Endodermal cell (in vitro differentiated cells): Measurements from ENCODE around the gene PLEKHA1. TPM values are rescaled to one million over a fixed set of nuclear protein-coding genes. Genes with fewer than 3 reads are reported as not detected.
A peak's percentile ranks its signal among the peaks of the same experiment; 100 is the strongest.

Experiments used
- DNase-seq: peaks from one replicate; pipeline ENCODE4 v3.0.0-alpha.2; 2017
- H3K27ac ChIP-seq: 2 replicates; pipeline ENCODE4 v1.5.1; 2013; ENCODE audit warnings: mild to moderate bottlenecking, low read depth, low read length, moderate library complexity
- H3K27me3 ChIP-seq: 2 replicates; pipeline ENCODE4 v1.6.1; 2013; ENCODE audit warnings: mild to moderate bottlenecking, low read length, moderate library complexity; ENCODE audit not compliant: insufficient read depth, control insufficient read depth, poor library complexity, severe bottlenecking
- H3K36me3 ChIP-seq: 2 replicates; pipeline ENCODE4 v1.7.0; 2013; ENCODE audit warnings: mild to moderate bottlenecking, low read length, moderate library complexity; ENCODE audit not compliant: control insufficient read depth, insufficient read depth
- H3K4me1 ChIP-seq: one replicate; pipeline ENCODE4 v1.7.0; 2013; ENCODE audit warnings: low read length; ENCODE audit not compliant: control insufficient read depth, insufficient read depth
- H3K4me3 ChIP-seq: 2 replicates; pipeline ENCODE4 v1.5.1; 2013; ENCODE audit warnings: mild to moderate bottlenecking, low read length, moderate library complexity
- H3K9ac ChIP-seq: 2 replicates; pipeline ENCODE4 v1.6.1; 2013; ENCODE audit warnings: mild to moderate bottlenecking, low read length, moderate library complexity; ENCODE audit not compliant: poor library complexity, severe bottlenecking; ENCODE audit errors: extremely low read depth
- H3K9me3 ChIP-seq: 2 replicates; pipeline ENCODE4 v1.6.1; 2013; ENCODE audit warnings: mild to moderate bottlenecking, low read length, moderate library complexity; ENCODE audit not compliant: control insufficient read depth
- H3K27ac Mint-ChIP-seq: 2 replicates; pipeline ENCODE4 v1.8.0; 2020; ENCODE audit warnings: mixed read lengths
- H3K27me3 Mint-ChIP-seq: 2 replicates; pipeline ENCODE4 v1.8.0; 2021; ENCODE audit warnings: mild to moderate bottlenecking, mixed read lengths; ENCODE audit not compliant: insufficient read depth
- H3K36me3 Mint-ChIP-seq: 2 replicates; pipeline ENCODE4 v1.8.0; 2020; ENCODE audit warnings: low read depth, mixed read lengths
- H3K4me1 Mint-ChIP-seq: 2 replicates; pipeline ENCODE4 v1.8.0; 2020; ENCODE audit warnings: mixed read lengths
- H3K4me3 Mint-ChIP-seq: 2 replicates; pipeline ENCODE4 v1.8.0; 2020; ENCODE audit warnings: mild to moderate bottlenecking, moderate library complexity, mixed read lengths
- H3K9me3 Mint-ChIP-seq: 2 replicates; pipeline ENCODE4 v1.8.0; 2020; ENCODE audit warnings: mild to moderate bottlenecking, mixed read lengths
- WGBS, 2 experiments: methylation state at CpG; one replicate each; pipeline versions ENCODE4 v1.1.5 to v1.1.7; 2013; ENCODE audit warnings: missing lambda C conversion rate in 2 of 2, mixed read lengths in 1 of 2; ENCODE audit not compliant: insufficient coverage in 1 of 2, insufficient read length in 1 of 2; 5-methylcytosine and 5-hydroxymethylcytosine counted together
- total RNA-seq, 2 donors: library from RNA; stranded (reverse); fragmentation: NEBNext Ultra II Directional in 1 of 2; extraction: Animal tissue kit (Norgen Biotek cat#: 25700) in 1 of 2; gene quantifications; 2 replicates in 1 of 2; 3 replicates in 1 of 2; pipeline ENCODE4 v1.2.1, GENCODE V29; 2021
- TF ChIP-seq, protein P1 (sequence below): fragments of 200-600 bp; sonication (generic); conservative IDR thresholded peaks from 2 replicates; pipeline ENCODE4 v1.5.0; 2021; ENCODE audit warnings: antibody characterized with exemption, mild to moderate bottlenecking

The PLEKHA1 gene
- total RNA-seq, 2 donors from 2014 or later, result 29.6 to 49.0 TPM

DNA sequence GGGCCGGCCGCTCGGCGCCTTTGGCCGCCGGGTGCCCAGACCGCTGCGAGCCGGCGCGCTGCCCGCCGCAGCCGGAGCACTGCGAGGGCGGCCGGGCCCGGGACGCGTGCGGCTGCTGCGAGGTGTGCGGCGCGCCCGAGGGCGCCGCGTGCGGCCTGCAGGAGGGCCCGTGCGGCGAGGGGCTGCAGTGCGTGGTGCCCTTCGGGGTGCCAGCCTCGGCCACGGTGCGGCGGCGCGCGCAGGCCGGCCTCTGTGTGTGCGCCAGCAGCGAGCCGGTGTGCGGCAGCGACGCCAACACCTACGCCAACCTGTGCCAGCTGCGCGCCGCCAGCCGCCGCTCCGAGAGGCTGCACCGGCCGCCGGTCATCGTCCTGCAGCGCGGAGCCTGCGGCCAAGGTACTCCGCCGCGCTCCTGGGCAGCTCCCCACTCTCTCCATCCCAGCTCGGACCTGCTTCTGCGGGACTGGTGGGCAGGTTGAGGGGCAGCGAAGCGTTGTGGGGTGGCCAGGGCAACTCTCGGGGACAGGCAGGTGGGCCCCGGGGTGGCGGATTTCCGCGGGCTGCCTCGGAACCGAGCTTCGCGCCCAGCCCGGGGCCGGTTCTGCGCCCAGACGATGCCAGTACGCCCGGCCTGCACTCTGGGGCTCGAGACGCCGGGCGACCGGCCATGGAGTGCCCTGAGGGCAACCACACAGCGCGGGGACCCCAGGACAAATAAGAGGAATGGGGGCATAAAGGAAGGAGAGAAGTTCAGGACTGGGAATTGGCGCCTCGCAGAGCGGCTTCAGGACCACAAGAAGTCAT lies 87.4 kb downstream of the PLEKHA1 start:
- Mint-ChIP-seq H3K4me3 (peak overlapping the region; percentile 55), H3K9me3 (no peaks in the 10 kb centered on the region), H3K4me1 (peaks cover 15% of the 10 kb centered on the region), H3K27ac (no peak overlapping the region), H3K27me3 (peaks cover 85% of the 10 kb centered on the region), H3K36me3 (no peaks in the 10 kb centered on the region)
- no peak overlapping the region for H3K9ac ChIP-seq
- H3K27me3 ChIP-seq, result peaks cover 95% of the 10 kb centered on the region
- no peak overlapping the region for H3K27ac ChIP-seq
- peak; percentile 74 for DNase-seq
- H3K9me3 ChIP-seq, result no peaks in the 10 kb centered on the region
- H3K4me3 ChIP-seq, result peak overlapping the region; percentile 75
- TF ChIP-seq, protein P1, sequence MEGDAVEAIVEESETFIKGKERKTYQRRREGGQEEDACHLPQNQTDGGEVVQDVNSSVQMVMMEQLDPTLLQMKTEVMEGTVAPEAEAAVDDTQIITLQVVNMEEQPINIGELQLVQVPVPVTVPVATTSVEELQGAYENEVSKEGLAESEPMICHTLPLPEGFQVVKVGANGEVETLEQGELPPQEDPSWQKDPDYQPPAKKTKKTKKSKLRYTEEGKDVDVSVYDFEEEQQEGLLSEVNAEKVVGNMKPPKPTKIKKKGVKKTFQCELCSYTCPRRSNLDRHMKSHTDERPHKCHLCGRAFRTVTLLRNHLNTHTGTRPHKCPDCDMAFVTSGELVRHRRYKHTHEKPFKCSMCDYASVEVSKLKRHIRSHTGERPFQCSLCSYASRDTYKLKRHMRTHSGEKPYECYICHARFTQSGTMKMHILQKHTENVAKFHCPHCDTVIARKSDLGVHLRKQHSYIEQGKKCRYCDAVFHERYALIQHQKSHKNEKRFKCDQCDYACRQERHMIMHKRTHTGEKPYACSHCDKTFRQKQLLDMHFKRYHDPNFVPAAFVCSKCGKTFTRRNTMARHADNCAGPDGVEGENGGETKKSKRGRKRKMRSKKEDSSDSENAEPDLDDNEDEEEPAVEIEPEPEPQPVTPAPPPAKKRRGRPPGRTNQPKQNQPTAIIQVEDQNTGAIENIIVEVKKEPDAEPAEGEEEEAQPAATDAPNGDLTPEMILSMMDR, result no peak
- no peaks in the 10 kb centered on the region for H3K4me1 ChIP-seq
- WGBS, 2 experiments, result 0% methylated on average over 12 to 95 of the region's 95 CpGs
- no peaks in the 10 kb centered on the region for H3K36me3 ChIP-seq

DNA sequence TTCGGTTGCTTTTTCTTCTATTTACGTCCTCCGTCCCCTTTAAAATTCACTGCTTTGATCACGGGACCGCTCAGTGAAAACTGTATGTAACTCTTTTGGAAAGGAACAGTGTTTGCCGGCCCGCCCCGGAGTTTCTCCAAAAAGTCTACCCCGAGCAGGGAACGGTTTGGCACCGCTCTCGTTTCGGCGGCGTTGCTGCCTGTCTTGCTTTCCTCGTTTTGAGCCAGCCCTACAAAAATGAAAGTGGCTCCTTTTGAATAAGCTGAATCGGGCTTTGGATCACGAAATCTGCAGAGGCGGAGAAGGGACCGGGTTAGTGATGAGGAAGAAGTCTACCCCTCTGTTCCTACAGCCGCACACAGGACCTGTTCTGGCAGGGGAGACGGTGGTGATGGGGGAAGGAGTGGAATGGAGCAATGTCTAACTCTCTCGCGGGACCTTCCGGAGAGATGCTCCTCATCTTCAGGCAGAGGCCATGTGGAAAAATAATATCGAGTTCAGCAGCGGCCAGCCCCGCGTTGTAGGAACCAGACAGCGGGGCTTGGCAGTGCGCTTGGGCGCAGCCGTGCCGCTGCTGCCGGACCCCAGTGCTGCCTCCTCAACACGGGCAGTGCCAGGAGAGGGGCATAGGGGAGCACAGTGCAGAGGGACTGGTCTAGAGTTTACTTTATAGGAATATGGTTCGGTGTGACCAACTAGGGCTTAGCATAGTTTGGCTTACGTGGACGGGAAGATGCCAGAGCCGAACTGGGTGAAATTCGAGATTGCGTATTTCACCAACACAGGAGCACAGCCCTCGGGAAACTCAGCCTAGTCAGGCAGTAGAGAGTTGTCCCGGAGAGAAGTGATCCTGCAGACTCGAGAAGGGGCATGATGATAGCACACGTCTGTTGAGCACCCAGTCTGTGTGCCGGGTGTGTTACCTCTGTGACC lies 88.3 kb downstream of the PLEKHA1 start:
- Mint-ChIP-seq H3K4me1 (peaks cover 15% of the 10 kb centered on the region), H3K27me3 (peaks cover 90% of the 10 kb centered on the region), H3K36me3 (no peaks in the 10 kb centered on the region), H3K27ac (no peak overlapping the region), H3K4me3 (peak overlapping the region; percentile 55), H3K9me3 (no peaks in the 10 kb centered on the region)
- H3K4me3 ChIP-seq, result peak overlapping the region; percentile 75
- no peak overlapping the region for H3K27ac ChIP-seq
- peaks cover 91% of the 10 kb centered on the region for H3K27me3 ChIP-seq
- DNase-seq, result no peak
- no peaks in the 10 kb centered on the region for H3K36me3 ChIP-seq
- H3K4me1 ChIP-seq, result no peaks in the 10 kb centered on the region
- TF ChIP-seq, protein P1, result no peak
- H3K9ac ChIP-seq, result no peak overlapping the region
- no peaks in the 10 kb centered on the region for H3K9me3 ChIP-seq
- WGBS, 2 experiments, result 20 to 28% methylated on average over 42 to 47 of the region's 47 CpGs

DNA sequence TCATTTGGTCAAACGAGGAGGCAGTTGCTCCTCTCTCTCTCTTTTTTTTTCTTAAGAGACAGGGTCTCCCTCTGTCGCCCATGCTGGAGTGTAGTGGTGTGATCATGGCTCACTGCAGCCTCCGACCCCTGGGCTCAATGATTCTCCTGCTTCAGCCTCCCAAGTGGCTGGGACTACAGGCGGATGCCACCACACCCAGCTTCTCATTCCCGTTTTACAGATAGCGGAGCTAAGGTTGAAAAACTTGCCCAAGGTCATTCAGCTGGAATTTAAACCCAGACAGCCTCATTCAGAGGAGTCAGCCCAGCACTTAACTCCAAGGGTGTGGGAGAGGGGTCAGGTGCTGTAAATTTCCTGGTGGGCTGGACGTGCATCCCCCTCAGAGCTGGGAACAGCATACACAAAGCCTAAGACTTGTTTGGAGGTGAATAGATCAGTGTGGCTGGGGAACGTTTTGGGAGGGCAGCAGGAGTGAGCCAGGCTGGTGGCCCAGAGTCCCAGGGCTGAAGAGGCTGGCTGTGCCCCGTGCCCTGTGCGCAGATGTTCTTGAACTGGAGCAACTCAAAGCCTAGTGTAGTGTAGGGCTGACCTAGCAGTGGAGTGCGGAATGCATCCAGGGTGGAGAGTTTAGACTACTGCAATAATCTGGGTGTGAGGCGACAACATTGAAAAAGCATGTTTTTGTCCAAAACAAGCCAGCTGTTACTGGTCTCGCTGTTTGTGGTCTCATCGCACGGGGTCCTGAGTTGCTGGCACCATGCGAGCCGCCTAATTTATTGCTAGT lies 89.2 kb downstream of the PLEKHA1 start:
- Mint-ChIP-seq H3K4me1 (peaks cover 15% of the 10 kb centered on the region), H3K27ac (no peak overlapping the region), H3K9me3 (no peaks in the 10 kb centered on the region), H3K4me3 (no peak overlapping the region), H3K36me3 (no peaks in the 10 kb centered on the region), H3K27me3 (peaks cover 83% of the 10 kb centered on the region)
- no peak overlapping the region for H3K9ac ChIP-seq
- 88 to 90% methylated on average over 15 to 17 of the region's 17 CpGs for WGBS, 2 experiments
- H3K27ac ChIP-seq, result no peak overlapping the region
- TF ChIP-seq, protein P1, result no peak
- DNase-seq, result no peak
- H3K9me3 ChIP-seq, result no peaks in the 10 kb centered on the region
- H3K4me1 ChIP-seq, result no peaks in the 10 kb centered on the region
- no peaks in the 10 kb centered on the region for H3K36me3 ChIP-seq
- H3K27me3 ChIP-seq, result peaks cover 85% of the 10 kb centered on the region
- H3K4me3 ChIP-seq, result no peak overlapping the region
